Mesendoderm (in vitro differentiated cells): ENCODE data around the gene SLC16A1.

ENCODE experiments used
- DNase-seq: peaks from one replicate; pipeline ENCODE4 v3.0.0; 2013
- H2AK5ac ChIP-seq: 2 replicates; pipeline ENCODE4 v1.6.1; 2013; ENCODE audit warnings: low read length, inconsistent platforms
- H2BK120ac ChIP-seq: 2 replicates; pipeline ENCODE4 v1.6.1; 2013; ENCODE audit warnings: low read depth, mild to moderate bottlenecking, low read length, moderate library complexity, mixed read lengths
- H2BK15ac ChIP-seq: replicated peaks from 2 replicates; pipeline ENCODE4 v1.6.1; 2013; ENCODE audit warnings: low read depth, mild to moderate bottlenecking, moderate library complexity
- H2BK5ac ChIP-seq: 2 replicates; pipeline ENCODE4 v1.6.1; 2013; ENCODE audit warnings: low read length, inconsistent platforms
- H3K18ac ChIP-seq: 2 replicates; pipeline ENCODE4 v1.6.1; 2013; ENCODE audit warnings: mild to moderate bottlenecking, low read length, mixed read lengths
- H3K23ac ChIP-seq: one replicate; pipeline ENCODE4 v1.6.1; 2013; ENCODE audit warnings: low read length
- H3K27ac ChIP-seq: 2 replicates; pipeline ENCODE4 v1.5.1; 2013; ENCODE audit warnings: low read depth, mild to moderate bottlenecking, inconsistent platforms, low read length, moderate library complexity
- H3K27me3 ChIP-seq: 2 replicates; pipeline ENCODE4 v1.6.1; 2013; ENCODE audit warnings: low read length, control low read depth, mild to moderate bottlenecking, inconsistent platforms; ENCODE audit not compliant: insufficient read depth, poor library complexity
- H3K36me3 ChIP-seq: 2 replicates; pipeline ENCODE4 v1.6.1; 2013; ENCODE audit warnings: low read length, inconsistent platforms; ENCODE audit not compliant: control insufficient read depth, insufficient read depth
- H3K4ac ChIP-seq: one replicate; pipeline ENCODE4 v1.6.1; 2013; ENCODE audit warnings: low read depth, mild to moderate bottlenecking, low read length, moderate library complexity
- H3K4me1 ChIP-seq: 2 replicates; pipeline ENCODE4 v1.6.1; 2013; ENCODE audit warnings: low read depth, low read length, inconsistent platforms; ENCODE audit not compliant: control insufficient read depth
- H3K4me2 ChIP-seq: 2 replicates; pipeline ENCODE4 v1.6.1; 2013; ENCODE audit warnings: low read length
- H3K4me3 ChIP-seq: 2 replicates; pipeline ENCODE4 v1.5.1; 2013; ENCODE audit warnings: mild to moderate bottlenecking, low read length
- H3K56ac ChIP-seq: one replicate; pipeline ENCODE4 v1.6.1; 2013; ENCODE audit warnings: low read length
- H3K79me1 ChIP-seq: 2 replicates; pipeline ENCODE4 v1.6.1; 2013; ENCODE audit warnings: low read length, inconsistent platforms
- H3K79me2 ChIP-seq: 2 replicates; pipeline ENCODE4 v1.6.1; 2013; ENCODE audit warnings: mild to moderate bottlenecking, low read length; ENCODE audit not compliant: control insufficient read depth, insufficient read depth
- H3K9ac ChIP-seq: 2 replicates; pipeline ENCODE4 v1.6.1; 2013; ENCODE audit warnings: low read length, inconsistent platforms
- H4K5ac ChIP-seq: one replicate; pipeline ENCODE4 v1.6.1; 2013; ENCODE audit warnings: low read length
- H4K8ac ChIP-seq: one replicate; pipeline ENCODE4 v1.6.1; 2013; ENCODE audit warnings: low read depth, mild to moderate bottlenecking, control low read depth, low read length, moderate library complexity
- WGBS: extraction: QIAGEN DNeasy Blood & Tissue Kit; methylation state at CpG from one replicate; pipeline ENCODE4 v1.1.7; 2013; ENCODE audit warnings: low lambda C conversion rate, missing lambda C conversion rate; ENCODE audit not compliant: insufficient coverage; ENCODE audit errors: extremely low coverage; 5-methylcytosine and 5-hydroxymethylcytosine counted together

The SLC16A1 gene

GRCh38 chr1:112954017-112954650, 1.9 kb downstream of the SLC16A1 start:
- H3K27ac ChIP-seq = no peak overlapping the region
- WGBS = no CpG with 5 or more reads among the region's 4 CpGs

GRCh38 chr1:112950426-112950825, 5.6 kb downstream of the SLC16A1 start:
- Histone ChIP-seq H3K9ac (no peak overlapping the region), H3K27me3 (no peaks in the 10 kb centered on the region), H3K4me1 (peaks cover 8% of the 10 kb centered on the region), H3K27ac (no peak overlapping the region), H3K79me2 (peaks cover 83% of the 10 kb centered on the region), H2BK15ac (no peak overlapping the region), H3K23ac (no peak overlapping the region), H3K4me3 (no peak overlapping the region), H3K36me3 (no peaks in the 10 kb centered on the region), H2BK5ac (no peak overlapping the region), H3K18ac (no peak overlapping the region), H2BK120ac (no peak overlapping the region), H4K5ac (no peak overlapping the region), H3K79me1 (no peaks in the 10 kb centered on the region), H2AK5ac (no peak overlapping the region), H3K4ac (no peak overlapping the region), H4K8ac (no peak overlapping the region), H3K4me2 (no peak overlapping the region), H3K56ac (no peak overlapping the region)
- no CpG with 5 or more reads among the region's 1 CpG for WGBS
- peak; percentile 59 for DNase-seq

More at GRCh38 chr1:112954017-112954650, 1.9 kb downstream of the SLC16A1 start:
- Histone ChIP-seq H2BK120ac (no peak overlapping the region), H3K27me3 (no peaks in the 10 kb centered on the region), H4K5ac (no peak overlapping the region), H2AK5ac (no peak overlapping the region), H3K4ac (no peak overlapping the region), H3K4me1 (peaks cover 10% of the 10 kb centered on the region), H3K23ac (no peak overlapping the region), H3K79me1 (no peaks in the 10 kb centered on the region), H2BK5ac (no peak overlapping the region), H3K9ac (peak overlapping the region; percentile 56), H2BK15ac (no peak overlapping the region), H3K4me3 (peak overlapping the region; percentile 39), H3K4me2 (peak overlapping the region; percentile 56), H3K36me3 (no peaks in the 10 kb centered on the region), H4K8ac (no peak overlapping the region), H3K79me2 (peaks cover 78% of the 10 kb centered on the region), H3K18ac (no peak overlapping the region), H3K56ac (peak overlapping the region; percentile 61)
- DNase-seq = no peak

GRCh38 chr1:112946683-112947082, 9.3 kb downstream of the SLC16A1 start:
- Histone ChIP-seq H2BK5ac (no peak overlapping the region), H3K4ac (no peak overlapping the region), H2BK120ac (no peak overlapping the region), H3K4me2 (no peak overlapping the region), H3K56ac (no peak overlapping the region), H3K79me2 (peaks cover 71% of the 10 kb centered on the region), H3K4me3 (no peak overlapping the region), H3K27ac (no peak overlapping the region), H3K79me1 (no peaks in the 10 kb centered on the region), H3K27me3 (no peaks in the 10 kb centered on the region), H2AK5ac (no peak overlapping the region), H4K5ac (no peak overlapping the region), H3K9ac (no peak overlapping the region), H4K8ac (no peak overlapping the region), H3K18ac (no peak overlapping the region), H3K36me3 (no peaks in the 10 kb centered on the region), H2BK15ac (no peak overlapping the region), H3K4me1 (no peaks in the 10 kb centered on the region), H3K23ac (no peak overlapping the region)
- no CpG with 5 or more reads among the region's 3 CpGs for WGBS
- DNase-seq = no peak

GRCh38 chr1:112939810-112940209, 16.2 kb downstream of the SLC16A1 start:
- Histone ChIP-seq H3K79me1 (no peaks in the 10 kb centered on the region), H2BK15ac (no peak overlapping the region), H2BK5ac (no peak overlapping the region), H3K79me2 (peaks cover 61% of the 10 kb centered on the region), H3K4me2 (no peak overlapping the region), H4K5ac (no peak overlapping the region), H3K27ac (no peak overlapping the region), H3K23ac (peak overlapping the region; percentile 81), H2BK120ac (no peak overlapping the region), H3K4me3 (no peak overlapping the region), H3K56ac (no peak overlapping the region), H3K4me1 (no peaks in the 10 kb centered on the region), H3K9ac (no peak overlapping the region), H3K36me3 (no peaks in the 10 kb centered on the region), H3K18ac (no peak overlapping the region), H2AK5ac (no peak overlapping the region), H4K8ac (no peak overlapping the region), H3K27me3 (no peaks in the 10 kb centered on the region), H3K4ac (no peak overlapping the region)
- DNase-seq = no peak
- no CpG with 5 or more reads among the region's 3 CpGs for WGBS

- whole genome bisulfite sequencing = no CpG with 5 or more reads among the region's 3 CpGs
These were observed 17.8 kb downstream of the SLC16A1 start for GRCh38 chr1:112938210-112938609.

GRCh38 chr1:112937495-112937894, 18.5 kb downstream of the SLC16A1 start:
- H3K79me2 ChIP-seq = peaks cover 58% of the 10 kb centered on the region
- H2BK5ac ChIP-seq = no peak overlapping the region
- H3K4me3 ChIP-seq = no peak overlapping the region
- no peak overlapping the region for H2AK5ac ChIP-seq
- no peak overlapping the region for H4K8ac ChIP-seq
- DNase-seq = peak; percentile 57
- H3K36me3 ChIP-seq = no peaks in the 10 kb centered on the region
- H3K4ac ChIP-seq = no peak overlapping the region
- no peak overlapping the region for H3K56ac ChIP-seq
- H3K4me1 ChIP-seq = no peaks in the 10 kb centered on the region
- no peaks in the 10 kb centered on the region for H3K79me1 ChIP-seq
- no peak overlapping the region for H2BK120ac ChIP-seq
- no peak overlapping the region for H3K27ac ChIP-seq
- no peak overlapping the region for H3K18ac ChIP-seq
- no peak overlapping the region for H3K4me2 ChIP-seq
- H3K9ac ChIP-seq = no peak overlapping the region
- no peak overlapping the region for H4K5ac ChIP-seq
- H3K23ac ChIP-seq = no peak overlapping the region
- H3K27me3 ChIP-seq = no peaks in the 10 kb centered on the region
- H2BK15ac ChIP-seq = no peak overlapping the region

More at GRCh38 chr1:112938210-112938609, 17.8 kb downstream of the SLC16A1 start:
- Histone ChIP-seq H3K4ac (no peak overlapping the region), H2BK120ac (no peak overlapping the region), H3K18ac (no peak overlapping the region), H3K36me3 (no peaks in the 10 kb centered on the region), H4K8ac (no peak overlapping the region), H4K5ac (no peak overlapping the region), H3K56ac (no peak overlapping the region), H2AK5ac (no peak overlapping the region), H3K4me3 (no peak overlapping the region), H3K4me1 (no peaks in the 10 kb centered on the region), H3K23ac (no peak overlapping the region), H3K79me2 (peaks cover 56% of the 10 kb centered on the region), H2BK5ac (no peak overlapping the region), H3K27ac (no peak overlapping the region), H2BK15ac (peak overlapping the region; percentile 7), H3K4me2 (no peak overlapping the region), H3K27me3 (no peaks in the 10 kb centered on the region), H3K9ac (no peak overlapping the region), H3K79me1 (no peaks in the 10 kb centered on the region)
- no peak for DNase-seq
